Effector CD4-positive, alpha-beta T cell (primary cell): Measurements from ENCODE around the gene GALNT4.

ENCODE experiments used
- DNase-seq: peaks from one replicate; pipeline ENCODE4 v3.0.0-alpha.2; 2020

GALNT4 gene

DNA sequence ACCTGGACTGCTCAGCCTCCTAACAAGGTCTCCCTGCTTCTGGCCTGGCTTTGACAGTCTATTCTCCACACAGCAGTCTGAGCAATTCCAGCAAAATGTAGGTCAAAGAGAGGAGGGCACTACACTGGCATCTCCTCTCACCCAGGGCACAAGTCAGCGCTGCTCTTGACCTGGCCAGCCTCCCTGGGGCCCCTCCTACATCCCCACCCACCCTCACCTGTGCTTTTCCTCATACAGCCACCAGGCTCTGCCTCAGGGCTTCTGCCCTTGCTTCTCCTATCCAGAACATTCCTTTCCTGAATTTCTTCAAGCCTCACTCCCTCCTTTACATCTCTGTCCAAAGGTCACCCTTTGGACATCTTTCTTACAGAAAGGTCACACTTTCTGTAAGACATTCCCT lies 33.7 kb downstream of the GALNT4 start:
- DNase-seq: no peak

DNA sequence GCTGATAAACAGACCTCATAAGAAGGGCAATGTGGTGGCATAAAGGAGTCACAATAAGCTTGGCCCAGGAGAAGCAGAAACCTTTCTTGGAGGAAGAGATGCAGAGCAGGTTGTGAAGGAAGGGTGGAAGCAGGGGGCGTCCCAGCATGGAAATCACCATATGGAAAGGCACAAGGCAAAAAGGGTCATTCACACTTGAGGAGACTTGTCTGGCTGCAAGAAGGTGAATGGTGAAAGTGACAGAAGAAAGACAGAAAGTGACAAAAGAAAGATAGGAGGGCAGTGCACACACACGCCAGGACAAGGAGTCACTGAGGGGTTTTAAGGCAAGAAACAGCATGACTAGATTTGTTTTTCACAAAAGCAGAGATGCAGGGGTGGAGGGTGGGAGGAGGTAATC lies 38.3 kb downstream of the GALNT4 start:
- DNase-seq: no peak

DNA sequence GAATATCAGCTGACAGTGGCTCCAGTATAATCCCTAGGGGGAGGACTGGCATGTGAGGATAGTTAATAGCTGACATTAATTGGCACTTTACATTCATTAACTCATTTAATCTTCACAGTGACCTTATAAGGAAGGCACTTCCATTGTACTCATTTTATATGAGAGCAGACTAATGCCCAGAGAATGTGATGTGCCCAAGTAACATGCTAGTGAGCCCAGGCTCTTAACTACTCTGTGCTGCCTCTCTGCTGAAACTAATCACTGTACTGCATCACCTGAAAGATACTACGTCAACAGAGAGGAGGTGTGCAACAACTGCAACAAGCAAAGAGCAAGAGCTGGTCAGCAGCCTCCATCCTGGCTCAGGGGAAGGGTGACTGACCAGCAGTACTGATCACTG lies 40.1 kb downstream of the GALNT4 start:
- no peak for DNase-seq

DNA sequence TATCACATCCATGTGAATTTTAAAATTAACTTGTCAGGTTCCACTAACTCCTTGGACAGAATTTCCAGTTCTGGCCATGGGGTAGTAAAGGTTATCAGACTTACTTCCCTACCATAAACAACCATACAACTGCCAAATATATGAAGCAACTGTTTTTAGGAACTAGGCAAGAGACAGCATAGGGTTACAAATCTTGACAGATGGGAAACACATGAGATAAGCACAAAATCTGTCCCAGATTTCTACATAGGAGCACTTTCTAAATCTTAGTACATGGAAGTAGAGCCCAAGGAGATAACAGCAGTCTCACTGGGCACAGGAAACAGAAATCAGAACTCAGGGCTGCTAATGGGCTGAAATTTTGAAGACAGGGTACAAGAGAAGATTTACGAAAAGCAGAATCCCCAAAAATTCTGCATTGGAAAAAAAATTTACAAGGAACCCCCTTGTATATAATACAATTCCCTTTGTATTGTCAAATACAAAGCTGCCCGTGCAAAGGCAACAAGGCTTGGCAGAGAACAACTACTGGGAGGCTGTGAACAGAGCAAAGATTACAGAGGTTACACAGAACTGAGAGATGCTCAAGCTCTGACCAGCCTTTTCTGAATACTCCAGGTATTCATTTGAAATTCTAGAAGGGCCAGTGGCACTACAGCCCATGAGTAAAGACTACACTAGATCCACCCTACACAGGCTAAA lies 43.2 kb downstream of the GALNT4 start:
- no peak for DNase-seq

DNA sequence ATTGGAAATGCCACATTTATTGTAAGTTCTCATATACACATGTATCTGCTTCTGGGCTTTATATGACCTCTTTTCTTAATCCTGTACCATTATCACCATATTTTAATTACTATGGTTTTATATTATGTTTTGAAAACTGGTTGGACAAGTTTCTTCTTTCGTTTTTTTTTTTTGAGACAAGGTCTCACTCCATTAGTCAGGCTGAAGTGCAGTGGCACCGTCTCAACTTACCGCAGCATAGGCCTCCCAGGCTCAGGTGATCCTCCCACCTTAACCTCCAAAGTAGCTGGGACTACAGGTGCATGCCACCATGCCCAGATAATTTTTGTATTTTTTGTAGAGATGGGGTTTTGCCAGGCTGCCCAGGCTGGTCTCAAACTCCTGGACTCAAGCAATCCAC lies 44.6 kb downstream of the GALNT4 start:
- DNase-seq: no peak

DNA sequence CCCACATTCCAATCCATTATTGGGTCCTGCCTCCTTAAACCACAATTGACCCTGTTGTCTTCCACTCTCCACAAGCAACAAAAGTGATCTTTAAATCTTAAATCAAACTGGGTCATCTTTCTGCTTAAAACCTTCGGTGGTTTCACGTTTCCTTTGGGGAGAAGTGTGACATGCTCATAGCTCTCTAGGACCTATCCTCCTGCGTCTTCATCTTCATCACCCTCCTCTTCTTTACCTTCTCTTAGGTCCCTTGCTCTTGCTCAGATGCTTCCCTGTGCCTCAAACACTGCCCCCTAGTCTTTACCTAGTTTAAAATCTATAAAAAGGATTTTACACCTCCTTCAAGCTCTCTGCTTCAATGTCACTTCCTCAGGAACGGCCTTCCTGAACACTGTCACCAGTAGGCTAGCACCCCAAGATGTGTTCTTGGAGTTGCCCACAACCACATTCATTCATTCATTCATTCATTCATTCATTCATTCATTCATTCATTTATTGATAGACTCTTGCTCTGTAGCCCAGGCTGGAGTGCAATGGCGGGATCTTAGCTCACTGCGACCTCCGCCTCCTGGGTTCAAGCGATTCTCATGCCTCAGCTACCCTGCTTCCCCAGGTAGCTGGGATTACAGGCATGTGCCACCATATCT lies 46.8 kb downstream of the GALNT4 start:
- no peak for DNase-seq

DNA sequence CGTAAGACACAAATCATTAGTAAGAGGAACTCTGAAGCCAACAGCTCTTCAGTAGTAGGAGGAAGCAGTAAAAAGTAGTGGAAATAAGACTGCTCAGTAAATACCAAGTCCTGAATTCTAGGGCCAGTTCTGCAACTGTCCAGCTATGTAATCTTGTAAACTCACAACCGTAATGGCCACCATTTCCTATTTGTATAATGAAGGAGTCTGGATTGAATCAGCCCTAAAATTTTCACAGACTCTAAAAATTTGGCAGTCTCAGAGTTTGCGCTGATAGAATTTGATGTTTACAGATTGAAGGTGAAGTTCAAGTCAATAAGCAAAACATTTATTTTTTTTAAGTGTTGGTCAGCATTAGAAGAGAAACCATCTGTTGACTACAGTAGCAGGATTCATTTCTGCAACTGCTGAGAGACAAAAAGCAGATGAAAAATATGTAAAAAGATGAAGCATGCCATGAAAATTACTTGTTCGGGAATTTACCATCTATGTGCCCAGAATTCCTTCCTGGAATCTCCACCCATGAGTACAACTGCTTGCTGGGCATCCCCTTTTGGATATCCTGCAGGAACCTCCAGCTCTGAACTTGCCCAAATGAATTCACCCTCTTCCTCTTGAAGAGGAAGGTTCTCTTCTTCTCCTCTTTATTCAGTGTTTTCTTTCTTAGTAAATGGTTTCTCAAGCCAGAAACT lies 47.5 kb downstream of the GALNT4 start:
- DNase-seq: no peak

DNA sequence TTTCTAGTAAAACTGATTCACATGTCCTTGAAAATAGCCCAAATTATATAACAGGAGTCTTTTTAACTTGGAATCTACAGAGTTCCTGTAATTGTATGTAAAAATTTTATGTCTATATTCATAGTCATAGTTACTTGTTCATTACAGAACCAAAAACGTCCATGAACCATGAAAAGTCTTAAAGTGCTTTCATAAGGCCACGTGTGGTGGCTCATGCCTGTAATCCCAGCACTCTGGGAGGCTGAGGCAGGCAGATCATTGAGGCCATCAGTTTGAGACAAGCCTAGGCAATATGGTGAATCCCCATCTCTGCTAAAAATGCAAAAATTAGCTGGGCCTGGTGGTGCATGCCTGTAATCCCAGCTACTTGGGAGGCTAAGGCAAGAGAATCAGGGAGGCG lies 48.4 kb downstream of the GALNT4 start:
- DNase-seq: no peak

DNA sequence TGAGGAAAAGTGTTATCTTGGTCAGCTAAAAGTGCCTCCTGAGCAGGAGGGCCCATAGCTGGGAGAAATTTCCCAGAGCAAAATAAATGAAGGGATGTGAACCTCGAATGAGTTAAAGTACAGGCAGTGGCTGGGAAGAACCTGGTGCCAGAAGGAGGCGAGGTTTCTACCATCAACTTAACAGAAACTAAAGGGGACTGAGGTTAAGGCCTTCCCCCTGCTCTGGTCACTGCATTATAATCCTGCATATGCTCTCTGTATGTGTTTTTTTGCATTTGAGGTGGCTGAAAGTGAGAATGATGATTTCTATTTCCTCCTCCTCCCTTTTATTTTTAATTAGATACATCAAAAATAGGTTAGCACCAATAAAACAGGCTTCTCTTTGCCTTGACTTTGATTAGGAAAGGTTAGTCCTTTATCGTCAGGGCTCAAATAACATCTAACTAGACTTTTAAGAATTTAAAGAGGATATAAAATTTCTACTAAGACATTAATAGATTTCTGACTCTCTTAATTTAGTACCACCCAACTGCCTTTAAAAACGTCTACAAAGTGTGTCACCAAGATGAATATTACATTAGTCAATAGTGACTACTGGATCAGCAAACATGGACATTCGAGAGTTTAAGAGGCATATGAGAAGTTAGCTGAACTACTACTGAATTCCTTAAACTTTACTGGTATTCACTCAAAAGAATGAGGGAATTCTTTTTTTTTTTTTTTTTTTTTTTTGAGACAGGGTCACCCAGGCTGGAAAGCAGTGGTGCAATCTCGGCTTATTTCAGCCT lies 49.2 kb downstream of the GALNT4 start:
- no peak for DNase-seq

DNA sequence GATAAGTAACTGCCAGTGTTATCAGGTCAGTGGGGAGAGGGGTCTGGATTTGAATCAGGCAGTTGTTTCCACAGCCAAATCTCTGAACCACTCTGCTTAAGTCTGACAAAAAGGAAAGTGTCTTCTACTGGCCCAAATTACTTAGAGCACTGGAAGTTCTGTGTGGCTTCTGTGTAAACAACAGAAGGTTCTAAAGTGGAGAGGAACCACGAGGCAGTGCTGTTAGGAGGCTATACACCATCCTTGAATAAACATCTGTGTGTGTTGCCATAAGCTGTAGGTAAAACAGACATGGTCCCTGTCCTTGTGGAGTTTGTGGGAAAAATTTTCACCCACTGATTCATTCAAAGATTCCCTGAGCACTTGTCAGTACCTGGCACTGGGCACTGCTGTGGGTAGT lies 50.0 kb downstream of the GALNT4 start:
- DNase-seq: no peak
